ENCODE data around the gene LRCH3.

- TF ChIP-seq EZH2 (IDR thresholded peaks at IDR 0.05) (no peak), POLR2AphosphoS5 (IDR thresholded peaks at IDR 0.05; ENCODE audit: borderline replicate concordance, low read depth, low read length) (no peak)
These were observed 44.8 kb upstream of the LRCH3 start for GRCh38 chr3:197746209-197746608.
